GM18517 (cell line): Measurements from ENCODE around the gene DDX3X.
"Not testable (repeated sequence)": the region's sequence is repeated elsewhere in the genome, so short reads cannot be mapped to it uniquely, and the experiment has no call there.

ENCODE experiments used
- ATAC-seq: cut with Tn5 transposase; IDR thresholded peaks from one replicate; pipeline ENCODE4 v1.9.1; 2021; ENCODE audit warnings: mild to moderate bottlenecking, moderate library complexity; ENCODE audit not compliant: unreplicated experiment

The DDX3X gene

DNA sequence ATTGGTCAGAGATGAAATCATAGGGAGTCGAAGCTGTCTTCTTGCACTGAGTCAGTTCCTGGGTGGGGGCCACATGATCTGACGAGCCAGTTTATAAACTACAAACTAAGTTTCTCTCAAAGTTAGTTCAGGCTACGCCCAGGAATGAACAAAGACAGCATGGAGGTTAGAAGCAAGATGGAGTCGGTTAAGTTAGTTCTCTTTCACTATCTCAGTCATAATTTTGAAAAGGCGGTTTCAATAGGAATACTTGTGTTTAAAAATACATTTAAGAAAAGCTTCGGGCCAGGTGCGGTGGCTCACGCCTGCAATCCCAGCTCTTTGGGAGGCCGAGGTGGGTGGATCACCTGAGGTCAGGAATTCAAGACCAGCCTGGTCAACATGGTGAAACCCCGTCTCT lies 77.3 kb downstream of the DDX3X start:
- ATAC-seq, result not testable (repeated sequence)

DNA sequence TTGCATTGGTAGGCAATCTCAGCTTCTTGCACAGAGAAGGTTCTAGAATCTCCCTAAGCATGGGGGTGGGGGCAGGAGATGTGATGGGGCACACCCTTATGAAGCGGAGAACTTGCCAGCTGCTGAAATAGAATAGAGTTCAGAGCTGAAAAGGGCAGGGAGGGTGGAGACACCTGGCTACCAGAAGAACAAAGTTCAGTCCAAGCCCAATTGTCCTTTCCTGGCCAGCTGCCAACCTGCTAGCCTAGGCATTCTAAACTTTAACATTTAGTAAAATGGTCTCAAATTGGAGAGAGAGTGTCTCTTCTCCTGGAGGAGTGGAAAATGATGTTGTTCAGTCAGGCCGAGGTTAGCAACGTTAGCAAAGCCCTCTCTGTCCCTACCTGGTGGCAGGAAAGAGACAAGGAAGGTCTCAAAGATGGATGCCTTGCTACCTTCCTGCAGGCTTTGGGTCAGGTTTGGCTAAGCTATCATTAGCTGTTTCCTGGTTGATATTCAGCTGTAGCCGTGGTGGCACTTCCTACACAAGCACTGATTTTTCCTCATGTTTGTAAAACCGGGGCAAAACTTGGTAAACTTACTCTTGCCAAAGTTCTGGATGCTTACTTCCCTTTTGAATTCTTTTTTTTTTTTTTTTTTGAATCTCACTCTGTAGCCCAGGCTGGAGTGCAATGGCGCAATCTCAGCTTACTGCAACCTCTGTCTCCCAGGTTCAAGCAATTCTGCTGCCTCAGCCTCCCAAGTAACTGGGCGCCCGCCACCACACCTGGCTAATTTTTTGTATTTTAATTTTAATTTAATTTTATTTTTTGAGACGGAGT lies 78.5 kb downstream of the DDX3X start:
- no peak for ATAC-seq
